Measurements from ENCODE around the gene AGAP3.

The AGAP3 gene

GRCh38 chr7:151099486-151100211 lies 13.4 kb downstream of the AGAP3 start:
- no peak for TF ChIP-seq CTCF (conservative IDR thresholded peaks at IDR 0.05; ENCODE audit: low read depth, low read length)
- peak; percentile 31 for DNase-seq (ENCODE audit: low read depth)
- H3K4me3 ChIP-seq (ENCODE audit: low read depth, low read length), result no peak overlapping the region

GRCh38 chr7:151100921-151101320 lies 14.6 kb downstream of the AGAP3 start:
- H3K4me3 ChIP-seq (ENCODE audit: low read depth, low read length), result no peak overlapping the region
- TF ChIP-seq CTCF (conservative IDR thresholded peaks at IDR 0.05; ENCODE audit: low read depth, low read length), result no peak
- no peak for DNase-seq (ENCODE audit: low read depth)

DNA sequence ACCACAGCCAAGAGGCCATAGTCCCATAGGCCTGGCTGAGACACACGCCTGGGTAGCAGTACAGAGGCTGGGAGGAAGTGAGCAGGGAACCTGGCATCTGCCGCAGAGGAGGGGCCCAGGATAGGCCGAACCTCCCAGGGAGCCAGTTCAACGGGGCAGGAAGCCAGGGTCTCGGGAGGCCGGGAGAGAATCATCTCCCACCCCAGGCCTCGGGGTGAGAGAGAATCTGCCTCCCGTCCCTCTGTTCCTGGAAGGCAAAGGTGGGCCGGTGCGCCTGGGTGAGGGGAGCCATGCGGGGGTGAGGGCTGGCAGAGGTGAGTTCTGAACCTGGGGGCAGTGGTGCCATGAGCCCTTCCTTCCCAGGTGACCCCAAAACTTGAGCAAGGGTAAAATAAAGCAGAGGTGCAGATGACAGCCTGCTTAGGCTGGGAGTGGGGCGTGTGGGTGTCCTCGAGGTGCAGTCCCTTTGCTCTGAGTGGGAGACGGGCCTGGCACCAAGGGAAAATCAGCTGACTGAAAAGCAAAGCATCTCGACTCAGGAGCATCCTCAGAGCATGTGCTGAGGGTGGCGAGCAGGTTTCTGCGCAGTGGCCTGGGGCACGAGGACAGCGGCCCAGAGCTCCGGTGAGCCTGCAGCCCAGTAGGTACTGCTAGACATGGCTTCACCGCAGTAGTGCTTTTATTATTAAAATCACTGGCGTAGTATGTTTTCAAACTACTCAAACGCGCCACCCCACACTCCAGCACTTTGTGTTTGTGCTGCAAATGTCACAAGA lies 15.5 kb downstream of the AGAP3 start:
- no peak for DNase-seq (ENCODE audit: low read depth)

GRCh38 chr7:151102991-151103390 lies 16.7 kb downstream of the AGAP3 start:
- H3K4me3 ChIP-seq (ENCODE audit: low read depth, low read length), result no peak overlapping the region
- TF ChIP-seq CTCF (conservative IDR thresholded peaks at IDR 0.05; ENCODE audit: low read depth, low read length), result no peak

More for the DNA sequence above, 15.5 kb downstream of the AGAP3 start:
- no peak overlapping the region for H3K4me3 ChIP-seq (ENCODE audit: low read depth, low read length)
- TF ChIP-seq CTCF (conservative IDR thresholded peaks at IDR 0.05; ENCODE audit: low read depth, low read length), result no peak

DNA sequence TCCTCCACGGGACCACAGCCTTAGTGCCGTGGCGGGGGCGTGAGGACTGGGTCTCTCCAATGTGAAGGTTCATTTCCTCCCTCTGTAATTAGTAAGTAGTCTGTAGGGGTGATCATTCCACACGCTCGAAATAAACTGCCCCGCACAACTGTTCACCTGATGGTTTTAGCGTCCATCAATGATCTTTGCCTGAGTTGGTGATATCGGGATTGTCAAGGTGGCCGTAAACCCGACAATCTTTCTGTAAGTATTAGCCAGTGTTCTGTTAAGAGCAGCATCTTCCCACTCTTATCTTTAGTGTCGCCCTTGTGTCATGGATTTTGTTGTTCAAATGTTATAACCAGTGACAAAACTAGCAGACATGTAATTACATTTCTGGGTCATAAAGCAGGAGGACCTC lies 17.7 kb downstream of the AGAP3 start:
- no peak for DNase-seq (ENCODE audit: low read depth)
- TF ChIP-seq CTCF (conservative IDR thresholded peaks at IDR 0.05; ENCODE audit: low read depth, low read length), result no peak
- no peak overlapping the region for H3K4me3 ChIP-seq (ENCODE audit: low read depth, low read length)

More at GRCh38 chr7:151102991-151103390, 16.7 kb downstream of the AGAP3 start:
- no peak for DNase-seq (ENCODE audit: low read depth)

GRCh38 chr7:151104411-151105235 lies 18.3 kb downstream of the AGAP3 start:
- no peak for TF ChIP-seq CTCF (conservative IDR thresholded peaks at IDR 0.05; ENCODE audit: low read depth, low read length)
- DNase-seq (ENCODE audit: low read depth), result peak; percentile 90
- H3K4me3 ChIP-seq (ENCODE audit: low read depth, low read length), result no peak overlapping the region

All from choroid plexus epithelial cell (primary cell).